GM06990 (cell line): ENCODE data around the gene IGSF23.

Source experiments
- DNase-seq: peaks from one replicate; pipeline ENCODE4 v3.0.0-alpha.2; 2011; ENCODE audit not compliant: insufficient read length; ENCODE audit errors: extremely low read depth
- H3K27me3 ChIP-seq: replicated peaks from 2 replicates; pipeline ENCODE4 v1.6.0; 2011; ENCODE audit warnings: low read length; ENCODE audit not compliant: control insufficient read depth, insufficient read depth
- H3K36me3 ChIP-seq: 2 replicates; pipeline ENCODE4 v1.5.1; 2011; ENCODE audit warnings: low read length; ENCODE audit not compliant: control insufficient read depth, insufficient read depth
- H3K4me3 ChIP-seq: replicated peaks from 2 replicates; pipeline ENCODE4 v1.5.1; 2011; ENCODE audit warnings: low read depth, mild to moderate bottlenecking, control low read depth, low read length
- CTCF ChIP-seq: IDR thresholded peaks from 2 replicates; pipeline ENCODE4 v1.5.1; 2011; ENCODE audit warnings: low read length, control low read depth, mild to moderate bottlenecking, inconsistent platforms; ENCODE audit not compliant: insufficient read depth, poor library complexity, severe bottlenecking

The IGSF23 gene

DNA sequence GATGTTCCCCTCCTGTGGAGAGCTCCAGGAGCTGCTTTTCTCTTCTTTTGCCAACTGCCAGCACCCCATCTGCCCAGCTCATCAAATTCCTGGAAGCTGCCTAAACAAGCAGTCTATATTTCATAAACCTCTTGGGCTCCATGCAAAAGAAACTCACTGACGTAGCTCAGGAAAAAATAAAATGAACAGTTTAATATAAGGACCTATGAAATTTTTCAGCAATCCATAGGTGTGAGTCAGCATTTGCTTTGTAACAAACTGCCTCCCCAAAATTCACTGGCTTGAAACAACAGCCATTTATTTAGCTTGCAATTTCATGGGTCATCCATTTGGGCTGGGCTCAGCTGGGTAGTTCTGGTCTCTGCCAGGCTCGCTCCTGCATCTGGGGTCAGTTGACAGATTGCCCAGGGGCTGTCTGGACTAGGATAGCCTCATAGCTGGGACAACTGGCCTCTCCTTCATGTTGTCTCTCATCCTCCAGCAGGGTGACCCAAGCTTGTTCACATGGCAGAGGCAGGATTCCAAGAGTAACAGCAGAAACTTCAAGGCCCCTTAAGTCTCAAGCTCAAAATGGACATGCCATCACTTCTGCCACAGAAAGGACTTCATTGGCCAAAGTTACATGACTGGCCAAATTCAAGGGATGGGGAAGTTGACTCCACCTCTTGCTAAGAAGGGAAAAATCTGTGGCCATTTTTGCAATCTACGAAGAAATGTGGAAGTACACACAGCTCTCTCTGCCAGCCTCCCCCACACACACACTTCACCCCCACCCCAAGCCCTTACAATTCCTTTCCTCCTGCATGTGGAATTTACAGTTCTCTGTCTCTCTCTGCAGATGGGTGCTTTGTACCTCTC lies 22.4 kb downstream of the IGSF23 start:
- Histone ChIP-seq H3K36me3 (no peaks in the 10 kb centered on the region), H3K4me3 (no peak overlapping the region), H3K27me3 (no peaks in the 10 kb centered on the region)
- no peak for DNase-seq
- no peak for TF ChIP-seq CTCF

GRCh38 chr19:44636439-44637389 lies 23.4 kb downstream of the IGSF23 start:
- H3K27me3 ChIP-seq = no peaks in the 10 kb centered on the region
- TF ChIP-seq CTCF = no peak
- DNase-seq = no peak
- no peaks in the 10 kb centered on the region for H3K36me3 ChIP-seq
- no peak overlapping the region for H3K4me3 ChIP-seq

- no peak overlapping the region for H3K4me3 ChIP-seq
- no peaks in the 10 kb centered on the region for H3K27me3 ChIP-seq
- TF ChIP-seq CTCF = no peak
- DNase-seq = no peak
- H3K36me3 ChIP-seq = no peaks in the 10 kb centered on the region
Observed at GRCh38 chr19:44637390-44637764, 24.0 kb downstream of the IGSF23 start.

- Histone ChIP-seq H3K27me3 (no peaks in the 10 kb centered on the region; the same call in 1 of the 2 replicates), H3K36me3 (no peaks in the 10 kb centered on the region), H3K4me3 (no peak overlapping the region)
- DNase-seq = no peak
- TF ChIP-seq CTCF = no peak
Observed at GRCh38 chr19:44640518-44640917, 27.2 kb downstream of the IGSF23 start.

- no peaks in the 10 kb centered on the region; the same call in 1 of the 2 replicates for H3K27me3 ChIP-seq
- H3K4me3 ChIP-seq = no peak overlapping the region
- H3K36me3 ChIP-seq = no peaks in the 10 kb centered on the region
- no peak for TF ChIP-seq CTCF
- DNase-seq = no peak
Observed at GRCh38 chr19:44641501-44642265, 28.3 kb downstream of the IGSF23 start.
